NCI-H510A treated with DMSO at 0.1 percent for 48 hours (cell line): ENCODE results near the gene OR2J3.
"Not testable (repeated sequence)": the region's sequence is repeated elsewhere in the genome, so short reads cannot be mapped to it uniquely, and the experiment has no call there.

ENCODE experiments used
- DNase-seq: peaks from one replicate; lab custom pipeline; 2025; lab: John Stamatoyannopoulos, UW

The OR2J3 gene

DNA sequence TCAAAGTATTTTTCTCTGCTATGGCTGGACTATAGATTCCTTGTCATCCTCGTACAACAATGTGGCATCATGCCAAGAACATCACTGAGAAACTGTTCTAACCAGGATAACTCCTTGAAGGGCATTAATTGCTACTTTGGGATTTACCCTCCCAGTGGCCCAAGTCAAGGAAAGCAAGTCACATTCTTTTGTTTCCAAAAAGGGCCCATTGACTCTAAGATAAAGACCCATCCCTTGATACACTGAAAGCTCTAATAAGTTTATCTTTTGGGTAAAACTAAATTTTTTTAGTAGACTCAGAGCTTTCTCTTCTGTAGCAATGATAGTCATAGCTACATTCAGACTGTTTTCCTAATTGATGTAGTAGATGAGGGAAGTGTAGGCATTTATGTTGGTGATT, at the start of gene OR2J3:
TSS of gene OR2J3 (plus strand) at position 301 of the 400 bp plus-strand sequence. CDS start 3,833 bp downstream, outside the sequence.
- no peak for DNase-seq

DNA sequence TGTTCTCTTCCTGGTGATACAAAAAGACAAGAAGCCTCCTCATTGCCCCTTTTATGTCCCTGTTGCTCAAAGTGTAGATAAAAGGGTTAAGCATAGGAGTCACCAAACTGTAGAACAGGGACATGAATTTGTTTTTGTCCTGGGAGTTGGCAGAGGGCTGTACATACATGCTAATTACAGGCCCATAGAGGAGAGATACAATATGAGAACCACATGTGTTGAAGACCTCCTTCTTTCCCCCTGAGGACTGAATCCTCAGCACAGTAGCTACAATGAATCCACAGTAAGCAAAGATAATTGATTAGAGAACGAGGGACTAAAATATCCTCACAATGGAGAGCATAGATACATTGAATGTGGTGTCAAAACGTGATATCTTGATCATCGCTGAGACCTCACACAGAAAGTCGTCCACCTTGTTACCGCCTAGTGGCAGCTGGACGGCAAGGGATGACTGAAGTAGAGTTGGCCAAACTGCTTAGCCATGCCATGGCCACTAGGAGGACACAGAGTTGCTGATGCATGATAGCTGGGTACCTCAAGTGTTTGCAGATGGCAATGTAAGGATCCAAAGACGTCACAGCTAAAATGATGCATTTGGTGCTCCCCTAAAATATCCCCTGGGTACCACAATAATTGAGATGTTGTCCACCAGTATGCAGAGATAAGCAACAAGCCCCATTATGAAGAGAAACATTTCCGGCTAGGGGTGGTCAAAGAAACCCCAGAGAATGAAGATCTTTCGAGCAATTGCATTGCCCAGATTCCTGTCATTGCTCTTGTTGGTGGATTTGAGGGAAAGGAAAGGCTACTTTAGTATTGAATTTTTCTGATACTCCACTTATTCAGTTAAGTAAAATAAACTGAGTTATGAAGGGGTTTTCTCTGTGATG, 35.8 kb upstream of the OR2J3 start:
- peak; percentile 0 for DNase-seq

DNA sequence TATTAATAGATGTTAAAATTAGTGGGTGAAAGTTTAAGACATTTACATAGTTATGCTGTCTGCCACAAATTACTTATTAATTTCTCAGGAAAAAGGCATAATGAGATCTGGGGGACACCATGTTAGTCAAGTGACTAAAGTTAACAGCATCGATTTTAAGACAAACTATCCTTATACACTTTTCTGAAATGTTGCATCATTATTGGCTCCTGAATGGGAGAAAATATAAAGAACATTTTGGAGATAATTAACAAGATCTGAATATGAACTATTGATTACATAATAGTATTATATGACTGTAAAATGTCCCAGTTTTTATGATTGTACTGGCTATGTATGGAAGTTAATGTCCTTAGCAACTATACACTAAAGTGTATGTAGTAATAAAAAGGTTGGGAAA, 28.7 kb upstream of the OR2J3 start:
- no peak for DNase-seq

DNA sequence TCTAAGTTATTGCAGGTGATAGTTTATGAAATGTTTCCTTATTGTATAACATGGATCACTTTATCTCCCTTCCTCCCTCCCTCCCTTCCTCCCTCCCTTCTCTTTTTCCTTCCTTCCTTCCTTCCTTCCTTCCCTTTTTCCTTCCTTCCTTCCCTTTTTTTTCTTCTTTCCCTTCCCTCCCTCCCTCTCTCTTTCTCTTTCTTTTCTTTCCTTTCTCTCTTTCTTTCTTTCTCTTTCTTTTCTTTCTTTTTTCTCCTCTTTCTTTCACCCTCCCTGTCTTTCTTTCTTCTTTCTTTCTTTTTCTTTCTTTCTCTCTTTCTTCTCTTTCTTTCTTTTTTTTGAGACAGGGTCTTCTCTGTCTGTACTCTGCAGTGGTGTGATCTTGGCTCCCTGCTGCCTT, 26.5 kb upstream of the OR2J3 start:
- DNase-seq = no peak

DNA sequence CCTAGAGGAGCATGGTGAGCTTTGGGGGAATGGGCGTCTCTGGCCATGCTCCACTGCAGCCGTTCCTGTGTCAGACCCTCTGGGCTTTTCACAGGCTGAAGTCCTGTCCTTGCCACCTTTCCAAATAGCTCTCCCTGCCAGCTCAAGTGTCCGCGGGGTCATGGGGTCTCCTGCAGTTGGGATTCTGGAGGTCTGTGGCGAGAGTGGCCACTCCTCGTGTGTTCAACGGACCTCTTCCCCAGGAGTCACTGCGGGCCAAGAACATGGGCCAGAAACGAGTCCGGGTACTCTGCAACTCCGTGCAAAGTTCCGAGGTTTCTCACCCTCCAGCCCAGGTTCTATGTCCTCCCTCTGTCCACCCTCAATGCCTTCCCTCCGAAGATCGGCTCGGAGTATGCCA, 25.4 kb upstream of the OR2J3 start:
- no peak for DNase-seq

DNA sequence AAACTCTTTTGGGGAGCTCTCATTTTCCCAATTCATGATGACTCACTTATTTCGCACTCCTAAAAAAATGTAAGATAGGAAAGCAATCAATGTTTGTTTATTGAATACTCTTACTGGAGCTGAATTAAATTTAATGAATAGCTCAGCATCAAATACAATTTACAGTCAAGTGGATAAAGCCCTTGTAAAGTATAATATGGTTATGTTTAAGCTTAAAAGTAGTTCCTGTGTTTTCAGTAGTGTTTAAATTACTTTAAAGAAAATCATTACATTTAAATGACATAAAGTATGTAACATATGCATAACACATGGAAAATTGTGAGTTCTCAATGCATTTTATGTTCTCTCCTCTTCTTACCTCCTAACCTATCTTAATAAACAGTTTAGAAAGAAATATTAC, 20.6 kb upstream of the OR2J3 start, which contains the start of gene OR2B3:
TSS of gene OR2B3 (minus strand) at position 101 of the 400 bp plus-strand sequence. CDS start at position 36, 65 bp downstream.
- DNase-seq = no peak

DNA sequence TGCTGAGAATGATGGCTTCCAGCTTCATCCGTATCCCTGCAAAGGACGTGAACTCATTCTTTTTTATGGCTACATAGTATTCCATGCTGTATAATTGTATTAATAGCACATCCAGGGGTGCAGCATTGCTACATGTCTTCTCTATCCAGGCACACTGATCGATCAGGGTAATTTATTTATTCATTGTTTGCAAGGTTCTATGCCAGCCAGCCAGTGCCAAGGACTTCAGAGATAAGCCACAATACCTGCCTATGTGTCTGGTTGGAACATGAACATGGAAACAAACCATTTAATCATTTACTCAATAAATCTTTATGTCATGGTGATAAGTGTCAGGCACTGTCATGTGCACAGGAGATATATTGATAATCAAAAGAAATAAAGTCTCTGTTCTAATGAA, 14.9 kb upstream of the OR2J3 start:
- DNase-seq = no peak

DNA sequence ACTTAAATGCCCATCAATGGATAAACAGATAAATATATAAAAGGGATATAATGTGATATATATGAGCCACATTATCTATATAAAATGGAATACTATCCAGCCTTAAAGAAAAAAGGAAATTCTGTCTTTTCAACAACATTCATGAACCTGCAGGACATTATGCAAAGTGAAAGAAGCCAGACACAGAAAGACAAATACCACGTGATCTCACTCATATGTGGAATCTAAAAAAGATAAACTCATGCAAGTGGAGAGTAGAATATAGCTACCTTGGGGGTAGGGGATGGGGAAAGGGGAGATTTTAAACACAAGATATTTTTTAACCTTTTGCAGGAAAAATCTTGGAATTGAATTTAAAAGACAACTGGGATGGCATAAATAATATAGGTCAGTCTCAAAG, 10.1 kb upstream of the OR2J3 start:
- DNase-seq = no peak

DNA sequence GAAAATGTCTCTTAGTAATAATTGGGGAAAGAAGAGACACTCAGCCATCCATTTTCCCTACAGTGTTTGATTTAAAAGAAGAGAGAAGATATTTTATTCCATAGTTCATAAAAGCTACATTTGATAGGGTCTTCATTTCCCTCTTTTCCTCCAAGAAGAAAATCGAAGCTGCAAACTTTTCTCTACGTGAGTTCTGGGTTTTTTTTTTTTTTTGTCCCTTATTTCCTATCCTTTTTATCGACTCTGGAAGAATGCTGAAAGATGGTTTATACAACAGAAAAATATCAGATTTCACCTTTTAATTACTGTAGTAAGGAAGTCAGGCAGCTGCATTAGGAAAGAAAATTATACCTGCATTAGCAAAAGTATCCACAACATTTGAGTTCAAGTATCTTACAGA, 8.7 kb upstream of the OR2J3 start, which contains the start of gene OR2J1:
TSS of gene OR2J1 (plus strand) at position 301 of the 400 bp plus-strand sequence. CDS start 1,453 bp downstream, outside the sequence.
- no peak for DNase-seq

DNA sequence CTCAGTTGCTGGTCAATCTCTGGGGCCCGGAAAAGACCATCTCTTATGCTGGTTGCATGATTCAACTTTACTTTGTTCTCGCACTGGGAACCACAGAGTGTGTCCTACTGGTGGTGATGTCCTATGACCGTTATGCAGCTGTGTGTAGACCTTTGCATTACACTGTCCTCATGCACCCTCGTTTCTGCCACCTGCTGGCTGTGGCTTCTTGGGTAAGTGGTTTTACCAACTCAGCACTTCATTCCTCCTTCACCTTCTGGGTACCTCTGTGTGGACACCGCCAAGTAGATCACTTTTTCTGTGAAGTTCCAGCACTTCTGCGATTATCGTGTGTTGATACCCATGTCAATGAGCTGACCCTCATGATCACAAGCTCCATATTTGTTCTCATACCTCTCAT, 4.3 kb downstream of the OR2J3 start:
- DNase-seq = no peak

DNA sequence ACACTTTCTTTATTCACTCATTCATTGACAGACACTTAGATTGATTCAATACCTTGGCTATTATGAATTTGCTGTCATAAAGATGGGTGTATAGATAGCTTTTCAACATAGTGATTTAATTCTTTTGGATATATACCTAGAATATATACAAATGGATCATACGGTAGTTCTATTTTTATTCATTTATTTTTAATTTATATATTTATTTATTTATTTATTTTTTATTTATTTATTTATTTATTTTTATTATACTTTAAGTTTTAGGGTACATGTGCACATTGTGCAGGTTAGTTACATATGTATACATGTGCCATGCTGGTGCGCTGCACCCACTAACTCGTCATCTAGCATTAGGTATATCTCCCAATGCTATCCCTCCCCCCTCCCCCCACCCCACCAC, 7.1 kb downstream of the OR2J3 start:
- not testable (repeated sequence) for DNase-seq

DNA sequence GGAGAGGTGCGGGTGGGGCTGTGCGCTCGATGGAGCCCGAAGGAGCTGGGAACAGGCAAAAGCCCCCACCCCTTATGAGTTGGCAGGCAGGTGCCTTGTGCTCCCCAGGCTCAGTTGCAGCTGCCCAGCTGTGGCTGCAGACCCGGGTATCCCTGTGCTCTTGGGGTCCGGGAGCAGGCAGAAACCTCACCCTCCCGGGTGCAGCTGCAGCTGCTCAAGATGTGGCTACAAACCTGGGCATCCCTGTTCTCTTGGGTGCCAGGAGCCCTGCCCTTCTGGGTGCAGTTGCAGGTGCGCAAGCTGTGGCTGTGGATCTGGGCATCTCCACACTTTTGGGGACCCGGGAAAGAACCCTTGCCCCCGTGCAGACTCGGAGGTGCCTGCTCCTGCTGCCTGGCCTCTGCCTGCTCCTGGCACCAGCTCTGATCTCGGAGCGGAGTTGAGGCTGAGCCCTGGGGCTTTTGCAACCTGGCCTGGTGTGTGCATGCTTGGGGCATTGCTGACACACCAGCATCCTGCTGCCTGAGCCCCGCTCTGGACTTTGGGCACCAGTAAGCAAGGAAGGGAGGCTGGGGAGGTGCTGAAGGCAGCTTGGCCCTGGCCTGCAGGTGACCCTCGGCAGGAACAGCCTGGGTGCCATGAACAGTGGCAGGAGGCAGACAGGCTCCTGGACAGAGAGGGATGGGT, 21.6 kb downstream of the OR2J3 start:
- DNase-seq = no peak

DNA sequence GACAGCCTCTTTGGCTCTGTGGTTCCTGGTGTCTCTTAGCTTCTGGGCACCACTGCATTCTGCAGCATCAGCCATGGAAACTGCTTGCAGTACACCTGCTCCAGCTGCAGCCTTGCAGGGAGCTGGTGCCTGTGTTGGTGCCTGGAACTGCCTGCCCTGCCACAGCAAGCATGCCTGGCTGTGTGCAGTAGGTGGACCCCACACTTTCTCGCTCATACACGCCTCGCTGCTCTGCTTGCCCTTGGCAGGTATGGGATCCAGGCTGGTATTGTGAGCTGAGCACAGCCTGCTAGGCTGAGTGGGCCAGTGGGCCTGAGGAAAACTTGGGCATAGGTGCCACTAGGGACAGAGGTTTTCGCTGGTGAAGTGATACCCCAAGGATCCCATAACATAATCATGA, 22.8 kb downstream of the OR2J3 start:
- DNase-seq = no peak

DNA sequence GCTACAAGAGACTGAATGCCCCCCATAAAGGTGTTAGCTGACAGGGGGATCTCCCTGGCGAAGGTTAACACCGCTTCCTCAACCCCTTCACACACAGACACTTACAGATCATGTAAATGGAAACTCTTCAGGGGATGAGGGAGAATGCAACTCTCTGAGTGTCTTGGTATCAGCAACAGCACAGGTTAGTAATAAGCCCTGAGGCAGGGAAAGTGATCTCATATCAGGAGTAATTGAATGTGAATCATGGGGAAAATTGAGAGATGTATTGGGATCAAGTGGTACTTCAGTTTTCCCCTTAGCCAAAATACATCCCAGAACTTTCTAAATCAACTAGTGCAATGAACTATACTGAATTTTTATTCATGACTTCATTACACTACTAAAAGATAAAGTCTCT, 23.8 kb downstream of the OR2J3 start:
- no peak for DNase-seq

DNA sequence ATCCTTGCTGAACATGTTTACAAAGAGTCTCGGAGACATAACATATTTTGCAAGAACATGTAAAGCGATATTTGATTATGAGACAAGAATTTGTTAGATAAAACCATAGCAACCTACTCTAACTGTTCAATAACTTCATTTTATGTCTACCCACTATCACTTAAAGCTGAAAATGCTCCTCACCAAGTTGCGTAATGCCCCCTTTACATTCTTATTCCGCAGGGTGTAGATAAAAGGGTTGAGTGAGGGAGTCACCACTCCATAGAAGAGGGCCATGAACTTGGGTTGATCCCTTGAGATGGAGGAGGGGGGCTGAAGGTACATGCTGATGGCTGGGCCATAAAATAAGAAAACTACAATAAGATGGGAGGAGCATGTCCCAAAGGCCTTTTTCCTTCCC, 29.9 kb downstream of the OR2J3 start:
- no peak for DNase-seq

DNA sequence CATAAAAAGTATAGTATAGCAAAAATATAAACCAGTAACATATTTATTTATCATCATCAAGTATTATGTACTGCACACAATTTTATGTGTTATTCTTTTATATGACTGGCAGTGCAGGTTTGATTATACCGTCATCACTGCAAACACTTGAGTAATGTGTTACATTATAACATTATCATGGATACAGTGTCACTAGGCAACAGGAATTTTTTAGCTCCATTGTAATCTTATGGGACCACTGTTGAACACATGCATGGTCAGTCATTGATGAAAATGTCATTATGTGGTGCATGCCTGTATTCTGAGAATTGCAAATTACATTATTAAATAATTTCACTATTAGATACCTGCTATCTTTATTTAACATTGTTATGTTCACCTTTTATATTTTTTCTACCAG, 33.7 kb downstream of the OR2J3 start:
- DNase-seq = no peak

DNA sequence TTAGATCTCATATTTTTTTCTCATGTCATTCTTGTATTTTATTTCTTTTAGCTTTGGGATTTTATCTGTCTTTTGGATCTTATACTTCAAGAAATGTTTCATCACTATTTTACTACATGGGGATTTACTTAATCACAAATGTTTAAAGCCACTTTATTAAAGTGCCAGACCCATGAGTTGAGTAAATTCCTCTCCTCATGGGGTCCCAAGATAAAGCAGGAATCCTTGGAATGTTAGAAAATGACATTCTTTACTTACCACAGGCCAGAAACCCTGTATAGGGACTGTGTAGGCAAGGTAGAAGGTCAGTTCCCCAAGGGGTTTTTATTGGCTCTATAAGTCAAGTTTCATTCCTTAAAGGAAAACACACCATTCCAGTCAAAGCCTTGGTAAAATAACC, 34.5 kb downstream of the OR2J3 start:
- no peak for DNase-seq

DNA sequence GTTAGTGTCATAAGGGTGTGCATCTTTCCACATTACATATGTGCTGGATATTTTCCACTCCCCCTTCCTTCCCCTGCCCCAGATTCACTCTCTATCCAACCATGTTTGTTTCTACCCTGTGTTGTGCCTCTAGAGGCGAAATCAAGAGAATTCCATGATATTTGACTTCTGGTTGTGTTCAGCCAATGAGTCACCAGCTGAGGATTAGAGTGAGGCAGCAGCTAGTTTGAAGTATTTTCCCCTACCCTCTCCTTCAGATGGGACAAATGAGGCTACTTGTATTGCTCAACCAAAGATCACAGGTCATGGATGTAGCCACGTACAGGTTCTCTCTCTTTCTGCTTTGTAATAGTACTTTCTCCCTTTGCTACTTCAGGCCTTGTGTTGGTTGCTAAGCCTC, 38.3 kb downstream of the OR2J3 start:
- no peak for DNase-seq

DNA sequence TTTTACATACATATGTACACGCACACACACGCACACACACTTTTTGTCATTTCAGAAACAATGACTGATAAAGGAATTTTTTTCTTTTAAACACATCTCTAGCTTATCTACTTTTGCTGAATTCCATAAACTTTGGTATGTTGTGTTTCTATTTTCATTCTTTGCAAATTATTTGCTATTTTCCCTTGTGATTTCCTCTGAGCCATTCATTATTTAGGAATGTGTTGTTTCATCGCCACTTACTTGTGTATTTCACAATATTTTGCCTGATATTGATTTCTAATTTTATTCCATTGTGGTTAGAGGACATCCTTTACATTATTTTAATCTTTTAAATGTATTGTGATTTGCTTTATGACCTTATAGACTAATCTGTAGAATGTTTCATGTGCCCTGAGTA, 39.2 kb downstream of the OR2J3 start:
- no peak for DNase-seq

DNA sequence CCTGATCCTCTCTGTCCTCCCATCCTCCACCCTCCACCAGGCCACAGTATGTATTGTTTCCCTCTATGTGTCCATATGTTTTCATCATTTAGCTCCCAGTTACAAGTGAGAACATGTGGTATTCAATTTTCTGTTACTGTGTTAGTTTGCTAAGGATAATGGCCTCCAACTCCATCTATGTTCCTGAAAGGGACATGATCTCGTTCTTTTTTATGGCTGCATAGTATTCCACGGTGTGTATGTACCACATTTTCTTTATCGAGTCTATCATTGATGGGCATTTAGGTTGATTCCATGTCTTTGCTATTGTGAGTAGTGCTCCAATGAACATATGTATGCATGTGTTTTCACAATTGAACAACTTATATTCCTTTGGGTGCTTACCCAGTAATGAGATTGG, 41.6 kb downstream of the OR2J3 start:
- not testable (repeated sequence) for DNase-seq

DNA sequence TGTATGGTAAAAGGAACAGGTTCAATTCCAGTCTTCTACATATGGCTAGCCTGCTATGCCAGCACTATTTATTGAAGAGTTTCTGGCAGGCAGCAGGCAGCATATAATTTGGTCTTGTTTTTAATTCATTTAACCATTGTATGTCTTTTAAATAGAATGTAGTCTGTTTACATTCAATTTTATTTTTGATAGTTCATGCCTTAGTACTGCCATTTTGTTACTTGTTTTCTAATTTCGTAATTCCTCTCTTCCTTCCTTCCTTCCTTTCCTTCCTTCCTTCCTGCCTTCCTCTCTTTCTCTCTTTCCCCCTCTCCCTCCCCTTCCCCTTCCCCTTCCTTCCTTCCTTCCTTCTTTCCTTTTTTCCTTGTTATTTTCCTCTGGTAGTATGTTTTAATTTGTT, 45.2 kb downstream of the OR2J3 start:
- DNase-seq = no peak

DNA sequence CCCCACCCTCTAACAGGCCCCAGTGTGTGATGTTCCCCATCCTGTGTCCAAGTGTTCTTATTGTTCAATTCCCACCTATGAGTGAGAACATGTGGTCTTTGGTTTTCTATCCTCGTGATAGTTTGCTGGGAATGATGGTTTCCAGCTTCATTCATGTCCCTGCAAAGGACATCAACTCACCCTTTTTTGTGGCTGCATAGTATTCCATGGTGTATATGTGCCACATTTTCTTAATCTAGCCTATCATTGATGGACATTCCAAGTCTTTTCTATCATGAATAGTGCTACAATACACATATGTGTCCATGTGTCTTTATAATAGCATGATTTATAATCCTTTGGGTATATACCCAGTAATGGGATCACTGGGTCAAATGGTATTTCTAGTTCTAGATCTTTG, 47.3 kb downstream of the OR2J3 start:
- not testable (repeated sequence) for DNase-seq

DNA sequence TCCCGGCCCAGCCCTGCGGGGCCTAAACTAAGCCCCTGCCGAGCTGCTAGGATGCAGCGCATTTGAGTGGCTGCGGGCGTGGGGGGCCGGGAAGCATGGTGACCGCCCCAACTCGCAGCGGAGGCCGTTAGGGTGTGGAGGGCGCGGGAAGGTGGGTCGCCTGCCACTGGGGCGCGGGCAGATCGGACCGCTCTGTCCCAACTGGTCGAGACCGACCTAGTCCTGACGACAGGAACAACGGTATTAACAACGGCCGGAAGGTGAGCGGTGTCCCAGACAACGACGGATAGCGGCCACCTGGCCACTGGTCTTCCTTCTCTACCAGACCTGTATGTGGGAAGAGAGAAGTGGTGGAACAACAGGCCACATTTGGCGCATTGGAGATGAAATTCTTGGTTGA, 52.1 kb downstream of the OR2J3 start:
- not testable (repeated sequence) for DNase-seq
